Caco-2 (cell line): ENCODE results near the gene TCF7L2. TPM values are rescaled to one million over a fixed set of nuclear protein-coding genes. Genes with fewer than 3 reads are reported as not detected.

Source experiments
- BruUV-seq: library from RNA; stranded (reverse); fragments of 400-500 nt; replicated peaks from 2 replicates; lab custom pipeline; 2021; lab: Mats Ljungman, UMichigan
- CTCF ChIA-PET: fragments of 300-600 bp; sonication (Branson Sonifier 250); formaldehyde crosslinking; loops from one replicate; lab custom pipeline; 2022; ENCODE audit warnings: antibody characterized with exemption; lab: Charles Lee
- POLR2A ChIA-PET: fragments of 300-600 bp; sonication (Branson Sonifier 250); formaldehyde crosslinking; loops from one replicate; lab custom pipeline; 2022; ENCODE audit warnings: antibody characterized with exemption; lab: Charles Lee
- DNase-seq, 2 experiments: peaks; one replicate each; pipeline versions ENCODE4 v3.0.0 to v3.0.0-alpha.2; 2020 to 2022
- H3K27me3 ChIP-seq: replicated peaks from 2 replicates; pipeline ENCODE4 v1.6.0; 2011; ENCODE audit warnings: low read length; ENCODE audit not compliant: control insufficient read depth, insufficient read depth
- H3K36me3 ChIP-seq: 2 replicates; pipeline ENCODE4 v1.5.1; 2011; ENCODE audit warnings: low read length; ENCODE audit not compliant: control insufficient read depth, insufficient read depth
- H3K4me1 ChIP-seq: fragments of 250-450 bp; sonication (Bioruptor Pico); 2 replicates; pipeline ENCODE4 v1.5.1; 2020; ENCODE audit warnings: mild to moderate bottlenecking
- H3K4me3 ChIP-seq: 2 replicates; pipeline ENCODE4 v1.5.1; 2011; ENCODE audit warnings: low read depth, mild to moderate bottlenecking, control low read depth, low read length
- H3K9me3 ChIP-seq: fragments of 250-450 bp; sonication (Bioruptor Pico); 2 replicates; pipeline ENCODE4 v1.5.1; 2020; ENCODE audit warnings: mild to moderate bottlenecking, moderate library complexity
- H3K27ac Mint-ChIP-seq: one replicate; pipeline ENCODE4 v1.8.0; 2022; ENCODE audit warnings: mixed read lengths; ENCODE audit not compliant: unreplicated experiment
- H3K27me3 Mint-ChIP-seq: one replicate; pipeline ENCODE4 v1.8.0; 2022; ENCODE audit warnings: mixed read lengths; ENCODE audit not compliant: insufficient read depth, unreplicated experiment
- H3K36me3 Mint-ChIP-seq: one replicate; pipeline ENCODE4 v1.8.0; 2022; ENCODE audit warnings: mild to moderate bottlenecking, mixed read lengths; ENCODE audit not compliant: insufficient read depth, unreplicated experiment
- H3K4me1 Mint-ChIP-seq: one replicate; pipeline ENCODE4 v1.8.0; 2022; ENCODE audit warnings: low read depth, mixed read lengths; ENCODE audit not compliant: unreplicated experiment
- H3K4me3 Mint-ChIP-seq: one replicate; pipeline ENCODE4 v1.8.0; 2022; ENCODE audit warnings: mild to moderate bottlenecking, moderate library complexity, mixed read lengths; ENCODE audit not compliant: unreplicated experiment
- H3K9me3 Mint-ChIP-seq: one replicate; pipeline ENCODE4 v1.8.0; 2022; ENCODE audit warnings: mixed read lengths; ENCODE audit not compliant: unreplicated experiment
- intact Hi-C: fragments of 100-400 bp; cut with micrococcal nuclease; formaldehyde crosslinking; loops from one replicate; pipeline ENCODE4 v1.10.0; 2022; ENCODE audit not compliant: unreplicated experiment
- total RNA-seq: library from RNA; stranded (reverse); gene quantifications from 2 replicates; pipeline ENCODE4 v1.2.3, GENCODE V29; 2022
- TF ChIP-seq, protein P1 (sequence below), 2 experiments: fragments of 200-600 bp in 1 of 2; IDR thresholded peaks; 1 replicate in 1 of 2; 2 replicates in 1 of 2; pipeline versions ENCODE4 v1.5.1 to v1.8.0; 2011 to 2022; ENCODE audit warnings: antibody characterized with exemption in 1 of 2, control low read depth in 1 of 2, inconsistent platforms in 1 of 2, low read depth in 1 of 2, low read length in 1 of 2, mild to moderate bottlenecking in 1 of 2, moderate library complexity in 1 of 2; ENCODE audit not compliant: insufficient read depth in 1 of 2, severe bottlenecking in 1 of 2, unreplicated experiment in 1 of 2

TCF7L2 gene
- total RNA-seq, 1 experiment from 2014 or later = 45.4 TPM

DNA sequence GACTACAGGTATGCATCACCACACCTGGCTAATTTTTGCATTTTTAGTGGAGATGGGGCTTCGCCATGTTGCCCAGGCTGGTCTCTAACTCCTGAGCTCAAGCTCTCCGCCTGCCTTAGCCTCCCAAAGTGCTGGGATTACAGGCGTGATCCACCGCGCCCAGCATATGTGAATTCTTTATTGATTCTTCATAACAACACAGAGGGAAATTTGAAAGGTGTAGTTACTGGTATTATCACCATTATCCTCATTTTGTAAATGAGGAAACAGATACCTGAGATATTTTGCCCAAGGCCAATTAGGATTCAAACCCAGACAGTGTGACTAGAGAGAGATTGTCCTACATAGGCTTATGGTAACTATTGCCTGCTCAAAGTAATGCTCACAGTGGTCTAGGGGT, 22.6 kb downstream of the TCF7L2 start:
- peaks cover 6% of the 10 kb centered on the region for H3K36me3 ChIP-seq
- no peak for DNase-seq
- H3K9me3 ChIP-seq = no peaks in the 10 kb centered on the region
- no TSS peak for BruUV-seq
- ChIA-PET POLR2A (no interaction called here), CTCF (no interaction called here)
- peaks cover 81% of the 10 kb centered on the region for H3K36me3 Mint-ChIP-seq
- H3K27ac Mint-ChIP-seq = no peak overlapping the region
- H3K9me3 Mint-ChIP-seq = peaks cover 9% of the 10 kb centered on the region
- H3K27me3 Mint-ChIP-seq = no peaks in the 10 kb centered on the region
- H3K4me3 Mint-ChIP-seq = no peak overlapping the region
- peaks cover 19% of the 10 kb centered on the region for H3K4me1 ChIP-seq
- no peak overlapping the region for H3K4me3 ChIP-seq
- peaks cover 20% of the 10 kb centered on the region for H3K4me1 Mint-ChIP-seq
- H3K27me3 ChIP-seq = no peaks in the 10 kb centered on the region
- intact Hi-C loops = no loop called here
- TF ChIP-seq, protein P1, sequence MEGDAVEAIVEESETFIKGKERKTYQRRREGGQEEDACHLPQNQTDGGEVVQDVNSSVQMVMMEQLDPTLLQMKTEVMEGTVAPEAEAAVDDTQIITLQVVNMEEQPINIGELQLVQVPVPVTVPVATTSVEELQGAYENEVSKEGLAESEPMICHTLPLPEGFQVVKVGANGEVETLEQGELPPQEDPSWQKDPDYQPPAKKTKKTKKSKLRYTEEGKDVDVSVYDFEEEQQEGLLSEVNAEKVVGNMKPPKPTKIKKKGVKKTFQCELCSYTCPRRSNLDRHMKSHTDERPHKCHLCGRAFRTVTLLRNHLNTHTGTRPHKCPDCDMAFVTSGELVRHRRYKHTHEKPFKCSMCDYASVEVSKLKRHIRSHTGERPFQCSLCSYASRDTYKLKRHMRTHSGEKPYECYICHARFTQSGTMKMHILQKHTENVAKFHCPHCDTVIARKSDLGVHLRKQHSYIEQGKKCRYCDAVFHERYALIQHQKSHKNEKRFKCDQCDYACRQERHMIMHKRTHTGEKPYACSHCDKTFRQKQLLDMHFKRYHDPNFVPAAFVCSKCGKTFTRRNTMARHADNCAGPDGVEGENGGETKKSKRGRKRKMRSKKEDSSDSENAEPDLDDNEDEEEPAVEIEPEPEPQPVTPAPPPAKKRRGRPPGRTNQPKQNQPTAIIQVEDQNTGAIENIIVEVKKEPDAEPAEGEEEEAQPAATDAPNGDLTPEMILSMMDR (IDR thresholded peaks at IDR 0.05; ENCODE audit: insufficient read depth in 1 of 2, low read depth in 1 of 2, low read length in 1 of 2, severe bottlenecking in 1 of 2, unreplicated experiment in 1 of 2) = no peak

DNA sequence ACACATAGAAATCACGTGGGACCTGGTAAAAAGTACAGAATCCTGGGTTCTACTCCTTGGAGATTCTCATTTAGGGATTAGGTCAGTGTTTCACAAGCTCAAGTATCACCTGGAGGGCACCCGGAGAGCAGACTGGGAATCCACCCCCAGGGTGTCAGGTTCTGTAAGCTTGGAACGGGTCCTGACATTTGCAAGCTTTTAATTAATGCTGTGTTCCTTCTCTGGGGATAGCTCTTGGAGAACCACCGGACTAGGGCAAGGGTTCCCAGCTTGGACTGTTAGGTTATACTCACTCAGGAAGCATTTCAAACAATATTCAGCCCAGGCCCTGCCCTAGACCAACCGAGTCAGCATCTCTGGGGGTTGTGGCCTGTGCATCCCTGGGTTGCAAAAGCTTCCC, 23.0 kb downstream of the TCF7L2 start:
- ChIA-PET POLR2A (no interaction called here), CTCF (no interaction called here)
- peaks cover 20% of the 10 kb centered on the region for H3K4me1 Mint-ChIP-seq
- peaks cover 85% of the 10 kb centered on the region for H3K36me3 Mint-ChIP-seq
- no peaks in the 10 kb centered on the region for H3K27me3 Mint-ChIP-seq
- Histone ChIP-seq H3K9me3 (no peaks in the 10 kb centered on the region), H3K4me3 (no peak overlapping the region), H3K27me3 (no peaks in the 10 kb centered on the region), H3K4me1 (peaks cover 19% of the 10 kb centered on the region), H3K36me3 (peaks cover 4% of the 10 kb centered on the region)
- TF ChIP-seq, protein P1 (IDR thresholded peaks at IDR 0.05; ENCODE audit: insufficient read depth in 1 of 2, low read depth in 1 of 2, low read length in 1 of 2, severe bottlenecking in 1 of 2, unreplicated experiment in 1 of 2) = no peak
- BruUV-seq = no TSS peak
- peaks cover 9% of the 10 kb centered on the region for H3K9me3 Mint-ChIP-seq
- no peak for DNase-seq
- no peak overlapping the region for H3K4me3 Mint-ChIP-seq
- intact Hi-C loops = no loop called here
- H3K27ac Mint-ChIP-seq = no peak overlapping the region

DNA sequence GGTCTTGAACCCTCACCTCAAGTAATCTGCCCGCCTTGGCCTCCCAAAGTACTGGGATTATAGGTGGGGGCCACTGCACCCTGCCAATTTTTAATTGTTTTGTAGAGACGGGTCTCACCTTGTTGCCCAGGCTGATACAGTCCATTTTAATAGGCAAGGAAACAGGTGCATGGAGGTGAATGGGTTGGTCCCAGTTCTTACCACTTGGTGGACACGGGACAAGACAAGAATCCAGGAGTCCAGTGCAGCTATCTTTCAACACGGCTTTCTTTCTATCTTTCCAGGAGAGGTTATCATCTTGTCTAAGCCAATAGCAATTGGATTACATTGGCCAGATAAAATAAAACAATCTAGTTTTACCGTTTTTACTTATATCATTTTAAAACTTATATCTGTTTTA, 23.8 kb downstream of the TCF7L2 start:
- TF ChIP-seq, protein P1 (IDR thresholded peaks at IDR 0.05; ENCODE audit: insufficient read depth in 1 of 2, low read depth in 1 of 2, low read length in 1 of 2, severe bottlenecking in 1 of 2, unreplicated experiment in 1 of 2) = peak; percentile 11 to 25
- BruUV-seq = no TSS peak
- peak in 1 of 2 experiments; percentile 30 for DNase-seq
- peaks cover 19% of the 10 kb centered on the region for H3K4me1 ChIP-seq
- H3K4me3 ChIP-seq = no peak overlapping the region
- H3K27me3 ChIP-seq = no peaks in the 10 kb centered on the region
- no peaks in the 10 kb centered on the region for H3K9me3 ChIP-seq
- H3K36me3 Mint-ChIP-seq = peaks cover 80% of the 10 kb centered on the region
- ChIA-PET CTCF (no interaction called here), POLR2A (no interaction called here)
- H3K36me3 ChIP-seq = peaks cover 3% of the 10 kb centered on the region
- peaks cover 19% of the 10 kb centered on the region for H3K4me1 Mint-ChIP-seq
- H3K4me3 Mint-ChIP-seq = no peak overlapping the region
- H3K9me3 Mint-ChIP-seq = peaks cover 7% of the 10 kb centered on the region
- intact Hi-C loops = no loop called here
- H3K27me3 Mint-ChIP-seq = no peaks in the 10 kb centered on the region
- H3K27ac Mint-ChIP-seq = no peak overlapping the region
